Measurements from ENCODE around the gene SPTLC1.

GRCh38 chr9:91985692-91986091 is 129.5 kb downstream of the SPTLC1 start:
- no peak for TF ChIP-seq REST (IDR thresholded peaks at IDR 0.05; ENCODE audit: insufficient read depth in 1 of 2, low read depth in 2 of 2, low read length in 1 of 2)
- no peak for TF ChIP-seq CTCF (IDR thresholded peaks at IDR 0.05)
- TF ChIP-seq SIN3A (IDR thresholded peaks at IDR 0.05; ENCODE audit: borderline replicate concordance, insufficient read depth, low read depth, low read length), result no peak
- TF ChIP-seq POLR2AphosphoS5 (IDR thresholded peaks at IDR 0.05; ENCODE audit: low read depth, low read length), result no peak
- no peak for TF ChIP-seq TCF7L2 (IDR thresholded peaks at IDR 0.05; ENCODE audit: low read depth, low read length)

All from Panc1 (cell line).